ENCODE results near the gene JPT1.
"Not testable (repeated sequence)": the region's sequence is repeated elsewhere in the genome, so short reads cannot be mapped to it uniquely, and the experiment has no call there.

The JPT1 gene

DNA sequence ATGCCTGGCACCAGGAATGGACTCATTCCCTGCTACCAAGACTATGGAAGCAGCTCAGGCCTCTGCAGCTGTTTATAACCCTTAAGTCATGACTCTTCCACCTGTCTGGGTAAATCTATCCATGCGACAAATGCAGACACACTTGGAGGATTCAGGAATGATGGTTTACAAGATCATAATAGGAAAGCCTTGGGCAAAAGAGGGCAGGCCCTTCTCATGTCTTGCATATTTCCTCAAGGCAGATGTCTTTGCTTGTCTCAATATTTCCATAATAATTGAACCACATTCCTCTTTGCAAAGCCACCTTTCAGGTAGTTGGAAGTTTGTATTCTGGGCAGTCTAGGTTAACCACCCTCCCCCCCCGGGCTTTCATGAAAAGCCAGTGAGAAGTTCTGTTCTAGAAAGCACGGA is 884 bp upstream of the JPT1 start:
- no peak for DNase-seq

DNA sequence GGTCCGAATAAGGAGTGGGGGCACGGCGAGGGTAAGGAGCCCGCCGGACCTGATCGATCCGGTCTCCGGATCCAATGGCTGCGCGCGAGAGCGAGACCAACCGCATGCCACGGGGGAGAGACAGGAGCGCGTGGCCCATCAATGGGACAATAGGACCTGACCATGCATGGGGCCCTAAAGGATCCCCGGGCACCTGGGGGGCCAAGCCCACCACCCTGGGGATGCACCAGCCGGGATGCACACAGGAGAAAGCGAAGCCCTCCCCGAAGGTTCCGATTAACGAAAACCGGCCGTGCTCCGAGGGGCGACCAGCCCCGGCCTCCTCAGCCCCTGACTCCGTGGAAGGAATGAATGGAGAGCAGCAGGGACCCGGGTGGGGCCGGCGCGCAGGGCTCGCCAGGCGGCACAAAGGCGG is 525 bp downstream of the JPT1 start:
- DNase-seq: no peak

DNA sequence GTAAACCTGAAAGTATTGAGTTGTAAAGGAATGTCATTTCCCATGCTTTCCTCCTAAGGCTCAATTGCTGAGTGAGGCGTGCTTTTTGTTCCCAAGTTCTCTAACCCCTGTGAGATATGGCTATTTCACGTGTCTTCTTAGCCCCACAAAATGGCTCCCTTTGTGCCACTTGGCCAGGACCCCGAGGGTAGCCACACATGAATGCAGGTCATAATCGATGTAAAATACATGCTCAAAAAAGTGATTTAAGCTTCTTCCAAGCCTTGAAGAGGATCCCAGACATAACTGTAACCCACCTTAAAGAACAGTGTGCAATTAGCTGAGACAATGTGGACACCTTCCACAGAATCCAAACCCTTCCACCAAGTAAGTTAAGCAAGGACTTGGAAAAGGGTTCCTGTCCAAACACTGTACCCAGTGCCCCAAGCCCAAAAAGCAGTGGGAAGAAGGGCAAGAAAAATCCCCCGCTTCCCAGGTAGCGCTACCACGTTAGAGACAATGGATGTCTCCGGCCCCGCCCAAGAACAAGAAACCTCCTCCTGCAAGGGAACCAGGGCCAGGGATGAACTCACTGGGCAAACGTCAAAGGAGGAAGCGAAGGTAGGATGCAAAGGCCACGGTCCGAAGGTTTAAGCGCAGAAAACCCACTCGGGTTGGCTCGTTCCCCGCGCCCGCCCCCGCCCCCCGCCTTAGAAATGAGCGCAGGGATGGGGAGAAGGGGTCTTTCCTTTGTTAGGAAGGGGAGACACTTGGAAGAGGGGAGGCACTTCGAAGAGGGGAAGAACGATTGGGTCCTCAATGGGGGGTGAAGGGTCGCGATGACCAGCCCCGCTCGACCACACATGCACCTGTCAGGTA is 1.2 kb downstream of the JPT1 start:
- DNase-seq: no peak

GRCh38 chr17:75152523-75152921 is 1.8 kb downstream of the JPT1 start:
- no peak for DNase-seq

GRCh38 chr17:75151930-75152329 is 2.4 kb downstream of the JPT1 start:
- DNase-seq: no peak

GRCh38 chr17:75147878-75148546 is 6.3 kb downstream of the JPT1 start:
- no peak for DNase-seq

- no peak for DNase-seq
Observed at GRCh38 chr17:75146592-75146991, 7.7 kb downstream of the JPT1 start.

GRCh38 chr17:75144816-75145512 is 9.3 kb downstream of the JPT1 start:
- DNase-seq: no peak

DNA sequence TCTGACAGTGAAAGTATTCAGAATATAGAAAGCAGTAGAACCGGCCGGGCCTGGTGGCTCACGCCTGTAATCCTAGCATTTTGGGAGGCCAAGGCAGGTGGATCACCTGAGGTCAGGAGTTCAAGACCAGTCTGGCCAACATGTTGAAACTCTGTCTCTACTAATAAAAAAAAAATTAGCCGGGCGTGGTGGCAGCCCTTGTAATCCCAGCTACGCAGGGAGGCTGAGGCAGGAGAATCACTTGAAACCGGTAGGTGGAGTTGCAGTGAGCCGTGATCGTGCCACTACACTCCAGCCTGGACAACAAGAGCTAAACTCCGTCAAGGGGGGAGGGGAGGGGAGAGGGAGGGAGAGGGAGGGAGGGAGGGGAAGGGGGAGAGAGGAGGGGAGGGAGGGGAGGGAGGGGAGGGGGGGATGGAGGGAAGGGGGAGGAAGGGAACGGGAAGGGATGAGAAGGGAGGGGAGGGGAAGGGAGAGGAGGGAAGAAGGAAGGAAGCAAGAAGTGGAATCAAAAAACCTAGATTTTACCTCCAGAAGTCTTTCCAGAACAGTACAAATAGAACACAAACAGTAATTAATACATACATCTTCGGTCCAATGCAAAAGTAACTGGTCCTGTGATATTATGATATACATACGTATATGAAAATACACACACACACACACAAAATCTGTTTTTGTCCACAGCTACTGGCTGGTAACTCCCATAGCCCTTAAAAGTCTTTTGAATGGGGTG is 11.9 kb downstream of the JPT1 start:
- no peak for DNase-seq

DNA sequence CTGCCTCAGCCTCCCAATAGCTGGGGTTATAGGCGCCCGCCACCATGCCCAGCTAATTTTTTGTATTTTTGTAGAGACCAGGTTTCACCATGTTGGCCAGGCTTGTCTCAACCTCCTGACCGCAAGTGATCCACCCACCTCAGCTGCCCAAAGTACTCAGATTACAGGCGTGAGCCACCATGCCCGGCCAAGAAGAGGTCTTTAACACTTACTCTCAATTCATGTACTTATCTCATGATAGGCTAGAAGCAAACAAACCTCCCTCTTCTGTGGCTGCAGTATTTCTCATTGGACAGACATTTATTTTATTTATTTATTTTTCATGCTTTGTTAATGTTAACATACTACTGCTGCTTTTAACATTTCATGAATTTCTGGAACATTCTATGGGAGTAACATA is 15.8 kb downstream of the JPT1 start:
- DNase-seq: no peak

GRCh38 chr17:75137762-75138161 is 16.6 kb downstream of the JPT1 start:
- not testable (repeated sequence) for DNase-seq

GRCh38 chr17:75135946-75136345 is 18.4 kb downstream of the JPT1 start:
- DNase-seq: no peak

DNA sequence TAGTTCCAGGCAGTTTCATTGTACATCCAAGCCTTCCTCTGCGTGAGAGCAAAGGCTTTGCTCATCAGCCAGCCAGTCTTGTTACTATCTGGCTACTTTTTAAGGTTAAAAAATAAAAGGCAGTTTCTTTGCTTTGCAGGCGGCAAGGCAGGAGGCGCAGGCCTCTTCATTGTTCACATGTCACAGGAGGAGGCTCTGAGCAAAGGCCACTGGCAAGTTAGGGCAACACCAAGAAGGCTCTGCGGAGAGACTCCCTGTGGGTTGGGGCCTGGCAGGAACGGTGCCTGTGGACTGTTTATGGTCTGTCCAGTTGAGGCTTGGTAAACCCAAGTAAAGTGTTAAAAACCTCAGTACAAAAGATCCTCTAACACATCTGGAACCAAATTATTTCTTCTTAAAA is 18.9 kb downstream of the JPT1 start:
- no peak for DNase-seq

DNA sequence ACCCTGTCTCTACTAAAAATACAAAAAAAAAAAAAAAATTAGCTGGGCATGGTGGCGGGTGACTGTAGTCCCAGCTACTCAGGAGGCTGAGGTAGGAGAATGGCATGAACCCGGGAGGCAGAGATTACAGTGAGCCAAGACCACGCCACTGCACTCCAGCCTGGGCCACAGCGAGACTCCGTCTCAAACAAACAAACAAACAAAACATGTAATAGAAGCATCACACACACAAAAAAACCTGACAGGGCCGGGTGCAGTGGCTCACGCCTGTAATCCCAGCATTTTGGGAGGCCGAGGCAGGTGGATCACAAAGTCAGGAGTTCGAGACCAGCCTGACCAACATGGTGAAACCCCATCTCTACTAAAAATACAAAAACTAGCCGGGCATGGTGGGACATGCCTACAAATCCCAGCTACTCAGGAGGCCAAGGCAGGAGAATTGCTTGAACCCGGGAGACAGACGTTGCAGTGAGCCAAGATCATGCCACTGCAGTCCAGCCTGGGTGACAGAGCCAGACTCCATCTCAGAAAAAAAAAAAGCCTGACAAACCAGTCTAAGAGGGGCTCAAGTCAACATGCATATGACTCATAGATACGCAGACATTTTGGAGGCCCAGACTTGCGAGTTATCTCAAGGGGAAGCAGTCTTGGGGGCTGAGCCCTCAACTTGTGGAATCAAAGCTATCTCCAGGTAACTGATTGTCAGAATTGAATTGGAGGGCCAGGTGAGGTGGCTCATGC is 20.5 kb downstream of the JPT1 start:
- not testable (repeated sequence) for DNase-seq

DNA sequence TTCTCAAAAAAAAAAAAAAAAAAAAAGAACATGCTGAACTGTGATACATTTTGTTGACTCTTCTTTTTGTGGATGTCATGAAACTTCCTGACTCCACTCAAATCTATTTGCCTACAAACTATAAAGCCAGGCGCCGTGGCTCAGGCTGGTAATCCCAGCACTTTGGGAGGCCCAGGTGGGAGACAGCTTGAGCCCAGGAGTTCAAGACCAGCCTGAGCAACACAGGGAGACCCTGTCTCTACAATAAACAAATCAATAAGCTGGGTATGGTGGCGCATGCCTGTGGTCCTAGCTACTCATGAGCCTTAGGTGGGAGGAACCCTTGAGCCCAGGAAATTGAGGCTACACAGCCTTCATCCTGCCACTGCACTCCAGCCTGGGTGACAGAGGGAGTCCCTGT is 21.3 kb downstream of the JPT1 start:
- no peak for DNase-seq

- not testable (repeated sequence) for DNase-seq
Observed at GRCh38 chr17:75132018-75133000, 22.0 kb downstream of the JPT1 start.

- DNase-seq: peak; percentile 44
Observed at GRCh38 chr17:75131278-75132017, 22.9 kb downstream of the JPT1 start, which contains the start of gene NT5C. TSS of gene NT5C (minus strand) at chr17:75131742. CDS start at chr17:75131707, 35 bp downstream.

- peak; percentile 33 for DNase-seq
Observed at GRCh38 chr17:75130632-75131277, 23.6 kb downstream of the JPT1 start.

- DNase-seq: no peak
Observed at GRCh38 chr17:75130059-75130631, 24.2 kb downstream of the JPT1 start.

Data from effector CD4-positive, alpha-beta T cell (primary cell).